Measurements from ENCODE around the gene ACOX3. TPM values are rescaled to one million over a fixed set of nuclear protein-coding genes. Genes with fewer than 3 reads are reported as not detected.

The ACOX3 gene
- total and polyA plus RNA-seq, 9 of the 15 experiments (the other 6 are each of a cell fraction or from before 2014, with no cell fraction given): 0.68 to 7.3 (median 3.7) TPM

GRCh38 chr4:8343262-8343966 is 97.1 kb downstream of the ACOX3 start (continued):
- no peak for TF ChIP-seq E2F8 (IDR thresholded peaks at IDR 0.05; ENCODE audit: low read depth, partially characterized antibody)
- no peak for TF ChIP-seq ZNF174 (CRISPR knock-in tag; IDR thresholded peaks at IDR 0.05)
- TF ChIP-seq REST (IDR thresholded peaks at IDR 0.05; ENCODE audit: borderline replicate concordance): no peak
- TF ChIP-seq REST (CRISPR knock-in tag; IDR thresholded peaks at IDR 0.05; ENCODE audit: low read depth): no peak
- no peak for TF ChIP-seq POLR2AphosphoS2 (IDR thresholded peaks at IDR 0.05; ENCODE audit: low read length)
- no peak for TF ChIP-seq BHLHE40 (IDR thresholded peaks at IDR 0.05; ENCODE audit: low read length)
- no peak for TF ChIP-seq ZBTB43 (CRISPR knock-in tag; IDR thresholded peaks at IDR 0.05)
- TF ChIP-seq ZNF217 (CRISPR knock-in tag; IDR thresholded peaks at IDR 0.05): no peak
- no peak for TF ChIP-seq RFX1 (IDR thresholded peaks at IDR 0.05)

Measured in K562 (cell line).